Stomach (tissue), 4 donors: ENCODE results near the gene XXYLT1.

Source experiments
- CTCF ChIP-seq, 7 experiments: fragments of 450-650 bp in 4 of 7; fragments of 200-600 bp in 3 of 7; sonication (generic) in 3 of 7; IDR thresholded peaks; one replicate each; pipeline ENCODE4 v1.5.1; 2016 to 2019; ENCODE audit warnings: antibody characterized with exemption in 7 of 7, control low read depth in 2 of 7, mild to moderate bottlenecking in 1 of 7
- POLR2A ChIP-seq, 4 donors: fragments of 450-650 bp; IDR thresholded peaks; one replicate each; pipeline ENCODE4 v1.6.1; 2016; ENCODE audit warnings: antibody characterized with exemption in 4 of 4, control low read depth in 2 of 4, mild to moderate bottlenecking in 1 of 4, moderate library complexity in 1 of 4
- POLR2AphosphoS5 ChIP-seq, 3 donors: sonication (generic); formaldehyde crosslinking; IDR thresholded peaks; one replicate each; pipeline ENCODE4 v1.6.1; 2016; ENCODE audit warnings: antibody characterized with exemption in 3 of 3

GRCh38 chr3:195139091-195139875 is 131.7 kb downstream of the XXYLT1 start:
- TF ChIP-seq CTCF (IDR thresholded peaks at IDR 0.05): no peak
- TF ChIP-seq POLR2A (IDR thresholded peaks at IDR 0.05): no peak
- no peak for TF ChIP-seq POLR2AphosphoS5 (IDR thresholded peaks at IDR 0.05)
